HG03378 (cell line): ENCODE results near the gene ZNF587.
"Not testable (repeated sequence)": the region's sequence is repeated elsewhere in the genome, so short reads cannot be mapped to it uniquely, and the experiment has no call there.

Source experiments
- ATAC-seq: cut with Tn5 transposase; IDR thresholded peaks from one replicate; pipeline ENCODE4 v1.9.1; 2021; ENCODE audit warnings: mild to moderate bottlenecking, moderate library complexity; ENCODE audit not compliant: unreplicated experiment

ZNF587 gene

GRCh38 chr19:57886046-57886445 is 36.4 kb downstream of the ZNF587 start:
- ATAC-seq = no peak

GRCh38 chr19:57887195-57887941 is 37.7 kb downstream of the ZNF587 start:
- ATAC-seq = no peak

- ATAC-seq = peak; percentile 3
Measured at GRCh38 chr19:57888107-57888559, 38.5 kb downstream of the ZNF587 start.

- ATAC-seq = peak; percentile 76
Measured at GRCh38 chr19:57888560-57889231, 39.0 kb downstream of the ZNF587 start, which contains the start of gene ZNF814. ZNF814 (minus strand) TSS chr19:57889037; CDS start chr19:57888802, 235 bp downstream.

GRCh38 chr19:57890706-57891105 is 41.0 kb downstream of the ZNF587 start:
- not testable (repeated sequence) for ATAC-seq

- no peak for ATAC-seq
Measured at GRCh38 chr19:57900311-57900710, 50.7 kb downstream of the ZNF587 start.

- ATAC-seq = no peak
Measured at GRCh38 chr19:57903618-57904184, 54.0 kb downstream of the ZNF587 start.

GRCh38 chr19:57905258-57905657 is 55.6 kb downstream of the ZNF587 start:
- no peak for ATAC-seq

GRCh38 chr19:57907394-57907793 is 57.7 kb downstream of the ZNF587 start:
- ATAC-seq = no peak

GRCh38 chr19:57914531-57914930 is 64.9 kb downstream of the ZNF587 start:
- ATAC-seq = no peak
